ENCODE measurements around the gene CD28. TPM values are rescaled to one million over a fixed set of nuclear protein-coding genes. Genes with fewer than 3 reads are reported as not detected.

Gene CD28
- total RNA-seq, 2 donors from 2014 or later, result 0.05 to 0.51 TPM

GRCh38 chr2:203690117-203690431, 16.4 kb upstream of the CD28 start:
- Histone ChIP-seq H3K4me3 (no peak overlapping the region), H3K27ac (no peak overlapping the region), H3K36me3 (no peaks in the 10 kb centered on the region), H3K27me3 (replicated peaks; ENCODE audit: insufficient read depth) (no peaks in the 10 kb centered on the region), H3K9me3 (no peaks in the 10 kb centered on the region), H3K4me1 (replicated peaks) (no peaks in the 10 kb centered on the region)
- DNase-seq (ENCODE audit: low spot score), result no peak
- intact Hi-C loops (cut with DNase I), result no loop called here
- TF ChIP-seq POLR2AphosphoS5 (IDR thresholded peaks at IDR 0.05), result no peak
- TF ChIP-seq CTCF (IDR thresholded peaks at IDR 0.05), result no peak
- TF ChIP-seq POLR2A (IDR thresholded peaks at IDR 0.05), result no peak
- 87% methylated on average over 4 of the region's 4 CpGs for WGBS

GRCh38 chr2:203690441-203691047, 15.9 kb upstream of the CD28 start:
- no peaks in the 10 kb centered on the region for H3K27me3 ChIP-seq (replicated peaks; ENCODE audit: insufficient read depth)
- H3K36me3 ChIP-seq, result no peaks in the 10 kb centered on the region
- no peaks in the 10 kb centered on the region for H3K9me3 ChIP-seq
- DNase-seq (ENCODE audit: low spot score), result no peak
- intact Hi-C loops (cut with DNase I), result no loop called here
- no peaks in the 10 kb centered on the region for H3K4me1 ChIP-seq (replicated peaks)
- TF ChIP-seq POLR2A (IDR thresholded peaks at IDR 0.05) (no peak), CTCF (IDR thresholded peaks at IDR 0.05) (no peak), POLR2AphosphoS5 (IDR thresholded peaks at IDR 0.05) (no peak)
- WGBS, result 73% methylated on average over 5 of the region's 5 CpGs
- H3K4me3 ChIP-seq, result no peak overlapping the region
- no peak overlapping the region for H3K27ac ChIP-seq

GRCh38 chr2:203691149-203691548, 15.3 kb upstream of the CD28 start:
- intact Hi-C loops (cut with DNase I), result no loop called here
- TF ChIP-seq CTCF (IDR thresholded peaks at IDR 0.05) (no peak), POLR2AphosphoS5 (IDR thresholded peaks at IDR 0.05) (no peak), POLR2A (IDR thresholded peaks at IDR 0.05) (no peak)
- no peak overlapping the region for H3K27ac ChIP-seq

GRCh38 chr2:203692031-203692710, 14.3 kb upstream of the CD28 start:
- Histone ChIP-seq H3K27ac (no peak overlapping the region), H3K4me1 (replicated peaks) (no peaks in the 10 kb centered on the region), H3K4me3 (no peak overlapping the region), H3K36me3 (no peaks in the 10 kb centered on the region), H3K9me3 (no peaks in the 10 kb centered on the region), H3K27me3 (replicated peaks; ENCODE audit: insufficient read depth) (no peaks in the 10 kb centered on the region)
- WGBS, result 80% methylated on average over 5 of the region's 5 CpGs
- intact Hi-C loops (cut with DNase I), result no loop called here
- no peak for TF ChIP-seq POLR2A (IDR thresholded peaks at IDR 0.05)
- TF ChIP-seq POLR2AphosphoS5 (IDR thresholded peaks at IDR 0.05), result no peak
- TF ChIP-seq CTCF (IDR thresholded peaks at IDR 0.05), result no peak
- DNase-seq (ENCODE audit: low spot score), result no peak

More at GRCh38 chr2:203691149-203691548, 15.3 kb upstream of the CD28 start:
- no peaks in the 10 kb centered on the region for H3K36me3 ChIP-seq
- H3K9me3 ChIP-seq, result no peaks in the 10 kb centered on the region
- no peaks in the 10 kb centered on the region for H3K4me1 ChIP-seq (replicated peaks)
- no peaks in the 10 kb centered on the region for H3K27me3 ChIP-seq (replicated peaks; ENCODE audit: insufficient read depth)
- DNase-seq (ENCODE audit: low spot score), result no peak
- H3K4me3 ChIP-seq, result no peak overlapping the region

Measured in prostate gland (tissue), 2 donors.